Osteoblast (primary cell): ENCODE results near the gene METAP2. TPM values are rescaled to one million over a fixed set of nuclear protein-coding genes. Genes with fewer than 3 reads are reported as not detected.

ENCODE experiments used
- DNase-seq: peaks from one replicate; pipeline ENCODE4 v3.0.0; 2011; ENCODE audit warnings: low spot score, mixed read lengths; ENCODE audit not compliant: insufficient read length; ENCODE audit errors: missing footprints
- H2AFZ ChIP-seq: 2 replicates; pipeline ENCODE4 v1.6.0; 2011; ENCODE audit warnings: mild to moderate bottlenecking, low read length
- H3K27ac ChIP-seq: 2 replicates; pipeline ENCODE4 v1.5.1; 2011; ENCODE audit warnings: mild to moderate bottlenecking, low read depth, low read length, moderate library complexity
- H3K27me3 ChIP-seq: 2 replicates; pipeline ENCODE4 v1.6.0; 2012; ENCODE audit warnings: mild to moderate bottlenecking, control low read depth, inconsistent platforms, low read length, moderate library complexity; ENCODE audit not compliant: insufficient read depth
- H3K36me3 ChIP-seq: 2 replicates; pipeline ENCODE4 v1.5.1; 2011; ENCODE audit warnings: mild to moderate bottlenecking, low read length, control low read depth, moderate library complexity; ENCODE audit not compliant: insufficient read depth
- H3K4me1 ChIP-seq: 2 replicates; pipeline ENCODE4 v1.5.1; 2011; ENCODE audit warnings: mild to moderate bottlenecking, low read length, control low read depth, moderate library complexity; ENCODE audit not compliant: insufficient read depth
- H3K4me2 ChIP-seq: 2 replicates; pipeline ENCODE4 v1.6.0; 2011; ENCODE audit warnings: mild to moderate bottlenecking, low read length; ENCODE audit not compliant: insufficient read depth
- H3K4me3 ChIP-seq: fragments of 200-600 bp; sonication (generic); 3 replicates; pipeline ENCODE4 v1.5.1; 2012; ENCODE audit warnings: mild to moderate bottlenecking, low read length, inconsistent platforms; ENCODE audit not compliant: insufficient read depth
- H3K79me2 ChIP-seq: 2 replicates; pipeline ENCODE4 v1.6.0; 2012; ENCODE audit warnings: mild to moderate bottlenecking, low read length, control low read depth, inconsistent platforms; ENCODE audit not compliant: insufficient read depth
- H3K9me3 ChIP-seq: 2 replicates; pipeline ENCODE4 v1.5.1; 2011; ENCODE audit warnings: low read depth, low read length, control low read depth
- H4K20me1 ChIP-seq: 2 replicates; pipeline ENCODE4 v1.6.0; 2012; ENCODE audit warnings: mild to moderate bottlenecking, low read length, control low read depth; ENCODE audit not compliant: insufficient read depth
- CTCF ChIP-seq: IDR thresholded peaks from 2 replicates; pipeline ENCODE4 v1.5.1; 2011; ENCODE audit warnings: mild to moderate bottlenecking, low read depth, low read length, moderate library complexity; ENCODE audit errors: extremely low read depth
- small RNA-seq: library from RNA; depleted of rRNA; stranded (forward); fragments of <200 nt; gene quantifications from one replicate; pipeline ENCODE3, GENCODE V24; 2012
- total RNA-seq: library from RNA; depleted of rRNA; stranded (reverse); fragments of >200 nt; gene quantifications from 2 replicates; pipeline ENCODE4 v1.2.3, GENCODE V29; 2012

METAP2 gene
- total RNA-seq, 1 donor, result 80.7 TPM

- no peaks in the 10 kb centered on the region for H4K20me1 ChIP-seq
Observed at GRCh38 chr12:95554532-95555071, 80.7 kb downstream of the METAP2 start.

DNA sequence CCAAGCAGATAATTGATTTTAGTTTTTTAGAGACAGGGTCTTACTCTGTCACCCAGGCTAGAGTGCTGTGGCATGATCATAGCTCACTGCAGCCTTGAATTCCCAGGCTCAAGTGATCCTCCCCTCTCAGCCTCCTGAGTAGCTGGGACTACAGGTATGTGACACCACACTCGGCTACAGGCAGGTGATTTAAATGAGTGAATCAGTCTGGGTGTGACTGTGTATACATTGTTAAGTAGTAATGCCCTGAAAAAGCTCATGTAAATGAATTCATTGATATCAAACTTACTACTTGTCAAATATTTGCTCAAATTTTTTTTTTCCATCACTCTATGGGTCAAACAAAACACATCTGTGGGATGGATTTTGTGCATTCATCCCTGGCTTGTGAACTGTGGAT is 83.7 kb downstream of the METAP2 start:
- Histone ChIP-seq H3K79me2 (no peaks in the 10 kb centered on the region), H3K4me2 (no peak overlapping the region), H2AFZ (no peak overlapping the region), H3K4me1 (no peaks in the 10 kb centered on the region), H4K20me1 (no peaks in the 10 kb centered on the region), H3K27ac (no peak overlapping the region), H3K27me3 (peaks cover 20% of the 10 kb centered on the region), H3K36me3 (no peaks in the 10 kb centered on the region), H3K9me3 (no peaks in the 10 kb centered on the region), H3K4me3 (no peak overlapping the region)
- TF ChIP-seq CTCF, result no peak
- no peak for DNase-seq

More at GRCh38 chr12:95554532-95555071, 80.7 kb downstream of the METAP2 start:
- H3K4me2 ChIP-seq, result no peak overlapping the region
- H3K79me2 ChIP-seq, result no peaks in the 10 kb centered on the region
- H3K9me3 ChIP-seq, result no peaks in the 10 kb centered on the region
- H3K27ac ChIP-seq, result no peak overlapping the region
- no peak for TF ChIP-seq CTCF
- DNase-seq, result no peak
- H3K4me1 ChIP-seq, result no peaks in the 10 kb centered on the region
- peaks cover 50% of the 10 kb centered on the region for H3K27me3 ChIP-seq
- no peak overlapping the region for H3K4me3 ChIP-seq
- H3K36me3 ChIP-seq, result no peaks in the 10 kb centered on the region
- H2AFZ ChIP-seq, result no peak overlapping the region

Small RNA genes lying within 50 kb of the gene (small RNA-seq; reads per million reads assigned to genes)
- gene RNU6-735P, result not detected

Other genes with a start within 250 kb of the METAP2 start
- gene USP44, start 77.3 kb downstream of the METAP2 start, total RNA-seq, result under 0.01 and 0.36 TPM in 2 replicates